Urinary bladder (tissue), 4 donors: ENCODE results near the gene LMX1B. TPM values are rescaled to one million over a fixed set of nuclear protein-coding genes. Genes with fewer than 3 reads are reported as not detected.

ENCODE experiments used
- DNase-seq: peaks from one replicate; pipeline ENCODE4 v3.0.0-alpha.2; 2015; ENCODE audit errors: extremely low spot score
- H3K27ac ChIP-seq: one replicate; pipeline ENCODE4 v1.5.1; 2013; ENCODE audit warnings: low read depth, mild to moderate bottlenecking, moderate library complexity
- H3K36me3 ChIP-seq: one replicate; pipeline ENCODE4 v1.6.1; 2013; ENCODE audit warnings: mild to moderate bottlenecking, moderate library complexity; ENCODE audit not compliant: insufficient read depth
- H3K4me1 ChIP-seq: one replicate; pipeline ENCODE4 v1.6.1; 2013; ENCODE audit warnings: mild to moderate bottlenecking, moderate library complexity; ENCODE audit not compliant: insufficient read depth
- H3K4me3 ChIP-seq: one replicate; pipeline ENCODE4 v1.5.1; 2013; ENCODE audit warnings: low read depth, low read length
- WGBS: extraction: QIAGEN DNeasy Blood & Tissue Kit; methylation state at CpG from one replicate; pipeline ENCODE4 v1.1.7; 2013; 5-methylcytosine and 5-hydroxymethylcytosine counted together
- polyA plus RNA-seq: library from polyadenylated mRNA; stranded (reverse); fragments of 200-250 nt; gene quantifications from one replicate; pipeline ENCODE4 v1.2.3, GENCODE V29; 2013
- total RNA-seq: library from RNA; depleted of rRNA; stranded (reverse); fragments of >200 nt; gene quantifications from one replicate; pipeline ENCODE4 v1.2.3, GENCODE V29; 2014
- donor health status: healthy with polysubstance abuse.
- donor health status: healthy.

LMX1B gene
- total and polyA plus RNA-seq, 2 donors: 0.04 TPM; not detected in 1

DNA sequence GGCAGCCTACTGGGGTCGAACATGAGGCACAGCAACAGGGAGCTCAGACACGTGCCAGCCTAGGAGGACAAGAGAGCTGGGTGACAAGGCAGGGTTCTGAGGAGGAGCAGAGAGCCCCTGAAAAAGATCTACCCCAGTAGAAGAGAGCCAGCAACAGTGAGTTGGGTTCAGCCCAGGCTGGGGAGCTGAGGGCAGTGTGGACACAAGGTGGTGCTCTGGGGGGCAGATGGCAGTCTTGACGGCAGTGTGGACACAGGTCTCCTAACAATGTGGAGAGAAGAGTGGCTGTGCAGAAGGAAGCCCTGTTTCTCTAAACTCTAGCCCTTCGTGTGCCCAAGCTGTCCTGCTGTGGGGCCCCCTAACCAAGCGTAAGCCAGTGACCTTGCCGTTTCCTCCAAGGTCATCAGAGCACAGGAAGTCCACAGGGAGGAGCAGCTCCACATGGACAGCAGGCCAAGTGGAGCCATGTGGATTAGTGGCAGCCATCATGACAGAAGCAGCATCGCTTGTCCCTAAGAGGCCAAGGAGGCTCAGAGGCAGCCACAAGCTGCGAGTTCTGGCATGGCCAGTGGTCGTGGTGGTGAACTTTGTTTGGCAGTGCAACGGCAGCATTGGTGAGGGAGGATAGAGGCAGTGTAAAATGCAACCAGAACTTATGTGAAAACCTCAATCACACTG is 25.1 kb upstream of the LMX1B start:
- Histone ChIP-seq H3K4me1 (no peaks in the 10 kb centered on the region), H3K27ac (no peak overlapping the region), H3K36me3 (no peaks in the 10 kb centered on the region), H3K4me3 (no peak overlapping the region)
- DNase-seq: no peak
- WGBS: 85% methylated on average over 10 of the region's 10 CpGs

DNA sequence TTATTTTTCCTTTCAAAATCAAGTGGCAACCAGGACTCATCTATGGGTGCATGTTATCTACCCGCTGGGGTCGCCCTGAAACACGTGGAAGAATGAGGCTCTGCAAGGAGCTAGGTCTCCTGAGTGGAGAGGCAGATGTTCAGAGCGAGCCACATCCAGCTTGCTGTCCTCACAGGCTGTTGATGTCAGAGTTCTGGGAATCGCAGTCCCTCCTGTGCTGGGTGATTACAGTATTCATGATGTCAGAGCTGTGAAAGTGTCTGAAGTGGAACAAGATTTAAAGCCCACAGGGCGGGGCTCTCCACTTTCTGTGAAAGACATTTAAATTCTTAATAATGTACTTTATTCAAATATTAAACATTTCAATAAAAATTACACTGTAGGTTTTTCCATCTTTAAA is 24.4 kb upstream of the LMX1B start:
- no peaks in the 10 kb centered on the region for H3K4me1 ChIP-seq
- no peaks in the 10 kb centered on the region for H3K36me3 ChIP-seq
- no peak overlapping the region for H3K4me3 ChIP-seq
- no peak overlapping the region for H3K27ac ChIP-seq
- 83% methylated on average over 6 of the region's 6 CpGs for WGBS
- no peak for DNase-seq

DNA sequence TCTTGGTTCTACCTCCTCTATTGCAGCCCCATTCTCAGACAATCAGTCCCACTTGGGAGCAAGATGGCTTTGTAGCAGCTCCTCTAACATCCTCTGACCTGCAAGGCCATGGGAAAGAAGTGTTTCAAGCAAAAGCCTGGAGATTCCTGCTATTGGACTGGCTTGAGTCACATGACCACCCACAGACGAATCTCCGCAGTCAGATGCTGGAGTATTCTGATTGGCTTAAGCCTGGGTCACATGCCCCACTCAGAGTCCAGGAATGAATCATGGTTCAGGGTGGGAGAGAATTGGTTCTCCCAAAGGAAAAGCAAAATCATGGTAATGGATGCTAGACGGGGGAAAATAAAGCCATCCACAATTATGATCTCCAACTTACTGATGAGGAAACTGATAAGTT is 22.6 kb upstream of the LMX1B start:
- no peaks in the 10 kb centered on the region for H3K4me1 ChIP-seq
- DNase-seq: no peak
- H3K4me3 ChIP-seq: no peak overlapping the region
- WGBS: 79% methylated on average over 3 of the region's 3 CpGs
- H3K27ac ChIP-seq: no peak overlapping the region
- no peaks in the 10 kb centered on the region for H3K36me3 ChIP-seq

DNA sequence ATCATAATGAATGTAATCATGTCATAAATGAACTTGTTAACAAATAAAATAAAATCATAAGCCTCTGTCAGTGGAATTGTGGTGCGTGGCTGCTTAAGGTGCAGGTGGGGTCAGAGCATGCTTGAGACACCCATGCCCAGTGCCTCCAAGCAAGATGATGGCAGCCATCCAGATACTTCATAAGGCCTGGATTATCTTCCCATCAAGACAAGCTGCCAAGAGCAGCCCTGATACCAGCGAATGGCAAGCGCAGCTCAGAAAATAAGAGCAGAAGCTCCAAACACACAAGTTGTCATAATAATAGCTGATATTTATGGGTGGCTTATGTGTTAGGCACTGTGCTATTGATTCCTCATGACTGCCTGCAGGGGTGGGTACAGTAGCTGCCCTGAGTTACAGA is 21.8 kb upstream of the LMX1B start:
- 37% methylated on average over 3 of the region's 3 CpGs for WGBS
- H3K4me3 ChIP-seq: no peak overlapping the region
- no peaks in the 10 kb centered on the region for H3K4me1 ChIP-seq
- no peak for DNase-seq
- H3K27ac ChIP-seq: no peak overlapping the region
- no peaks in the 10 kb centered on the region for H3K36me3 ChIP-seq

DNA sequence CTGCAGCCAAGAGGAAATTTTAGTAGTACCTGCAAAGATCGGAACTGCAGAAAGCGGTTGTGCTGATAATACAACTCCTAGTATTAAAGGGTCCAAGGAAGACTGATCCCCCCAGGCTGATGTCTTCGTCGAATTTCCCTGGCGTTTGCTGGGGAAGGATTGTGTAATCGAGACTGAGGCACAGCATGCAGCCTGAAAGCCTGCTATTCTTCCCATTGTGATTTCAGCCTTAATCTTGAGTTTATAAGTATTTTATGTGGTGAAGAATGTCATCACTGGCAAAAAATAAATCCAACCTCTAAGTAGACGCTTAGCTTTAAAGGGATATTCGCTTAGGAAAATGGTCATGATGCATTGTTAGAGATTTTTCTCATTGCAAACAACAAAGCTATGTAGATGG is 21.3 kb upstream of the LMX1B start:
- WGBS: 25% methylated on average over 8 of the region's 8 CpGs
- Histone ChIP-seq H3K36me3 (no peaks in the 10 kb centered on the region), H3K4me3 (no peak overlapping the region), H3K4me1 (no peaks in the 10 kb centered on the region), H3K27ac (no peak overlapping the region)
- no peak for DNase-seq

DNA sequence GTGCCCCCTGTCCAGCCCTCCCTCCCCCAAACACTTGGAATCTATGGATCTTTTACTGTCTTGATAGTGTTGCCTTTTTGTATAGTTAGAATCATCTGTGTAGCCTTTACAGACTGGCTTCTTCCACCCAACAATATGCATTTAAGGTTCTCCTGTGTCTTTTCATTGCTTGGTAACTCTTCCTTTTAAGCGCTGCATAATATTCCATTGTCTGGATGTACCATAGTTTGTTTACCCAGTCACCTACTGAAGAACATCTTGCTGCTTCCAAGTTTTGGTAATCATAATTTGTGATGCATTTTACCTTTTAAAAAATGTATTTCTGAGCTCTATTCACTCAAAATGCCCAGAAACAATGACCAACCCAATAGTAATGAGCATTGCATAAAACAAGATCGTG is 17.7 kb upstream of the LMX1B start:
- DNase-seq: no peak
- Histone ChIP-seq H3K36me3 (no peaks in the 10 kb centered on the region), H3K4me1 (no peaks in the 10 kb centered on the region), H3K27ac (no peak overlapping the region), H3K4me3 (no peak overlapping the region)
- WGBS: 96% methylated on average over 2 of the region's 2 CpGs

DNA sequence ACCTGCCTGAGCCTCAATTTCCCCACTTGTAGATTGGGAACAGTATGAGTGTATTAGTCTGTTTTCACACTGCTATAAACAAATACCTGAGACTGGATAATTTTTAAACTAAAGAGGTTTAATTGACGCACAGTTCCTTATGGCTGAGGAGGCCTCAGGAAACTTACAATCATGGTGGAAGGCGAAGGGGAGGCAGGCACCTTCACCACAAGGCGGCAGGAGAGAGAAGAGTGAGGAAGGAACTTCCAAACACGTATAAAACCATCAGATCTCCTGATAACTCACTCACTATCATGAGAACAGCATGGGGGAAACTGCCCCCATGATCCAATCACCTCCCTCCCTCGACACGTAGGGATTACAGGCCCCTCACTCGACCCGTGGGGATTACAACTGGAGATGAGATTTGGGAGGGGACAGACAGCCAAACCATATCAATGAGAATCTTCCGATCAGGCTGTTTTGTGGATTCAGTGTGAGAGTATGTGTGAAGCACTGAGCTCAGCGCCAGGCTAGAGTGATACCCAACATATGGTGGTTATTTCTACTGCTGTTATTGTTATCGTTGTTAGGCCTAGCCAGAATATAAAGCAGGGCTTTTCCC is 14.6 kb upstream of the LMX1B start:
- H3K4me3 ChIP-seq: no peak overlapping the region
- DNase-seq: no peak
- H3K27ac ChIP-seq: no peak overlapping the region
- 44% methylated on average over 11 of the region's 11 CpGs for WGBS
- no peaks in the 10 kb centered on the region for H3K4me1 ChIP-seq
- H3K36me3 ChIP-seq: no peaks in the 10 kb centered on the region

DNA sequence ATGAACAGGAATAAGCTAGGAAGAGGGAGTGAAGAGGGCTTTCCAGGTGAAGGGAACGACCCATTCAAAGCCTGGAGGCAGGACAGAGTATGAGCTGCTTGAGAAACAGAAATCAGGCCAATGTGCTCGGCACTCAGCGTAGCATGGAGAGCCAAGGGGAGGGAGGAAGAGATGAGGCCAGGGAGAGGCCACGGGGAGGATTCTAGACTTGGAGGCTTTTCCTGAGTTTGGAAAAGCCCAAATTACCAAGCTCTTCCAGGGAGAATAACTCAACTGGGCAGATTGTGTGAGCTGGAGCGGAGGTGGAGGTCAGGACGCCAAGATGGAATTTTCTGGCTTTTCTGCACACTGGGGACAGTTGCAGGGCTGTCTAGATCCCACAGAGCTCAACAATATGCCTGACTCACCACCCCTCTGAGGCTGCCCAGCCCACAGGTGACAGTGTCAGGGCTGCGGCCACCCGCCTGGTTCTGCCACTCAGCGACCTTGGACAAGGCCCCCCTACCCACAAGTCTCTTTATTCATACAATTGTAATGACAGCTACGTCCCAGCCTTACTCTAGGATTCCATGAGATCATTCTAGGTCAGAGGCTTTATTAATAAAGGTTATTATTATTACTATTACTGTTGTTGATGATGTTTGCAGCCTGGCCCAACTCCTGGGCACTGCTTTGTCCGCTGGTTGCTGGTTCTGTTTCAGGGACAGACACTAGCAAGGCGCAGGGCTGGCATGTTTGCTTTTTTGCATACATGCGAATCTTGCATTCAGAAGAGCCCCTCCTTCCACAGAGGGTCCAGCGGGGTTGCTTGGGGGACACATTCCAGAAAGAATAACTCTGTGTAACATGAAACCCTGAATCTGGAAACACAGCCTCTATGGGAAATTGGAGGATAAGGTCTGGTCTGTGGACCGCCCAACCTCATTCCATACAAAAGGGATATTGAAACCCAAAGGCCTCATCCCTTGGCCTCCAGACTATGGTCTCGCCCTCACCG is 9.4 kb upstream of the LMX1B start:
- no peak for DNase-seq
- Histone ChIP-seq H3K27ac (no peak overlapping the region), H3K4me3 (no peak overlapping the region), H3K36me3 (no peaks in the 10 kb centered on the region), H3K4me1 (no peaks in the 10 kb centered on the region)
- WGBS: 78% methylated on average over 17 of the region's 17 CpGs

DNA sequence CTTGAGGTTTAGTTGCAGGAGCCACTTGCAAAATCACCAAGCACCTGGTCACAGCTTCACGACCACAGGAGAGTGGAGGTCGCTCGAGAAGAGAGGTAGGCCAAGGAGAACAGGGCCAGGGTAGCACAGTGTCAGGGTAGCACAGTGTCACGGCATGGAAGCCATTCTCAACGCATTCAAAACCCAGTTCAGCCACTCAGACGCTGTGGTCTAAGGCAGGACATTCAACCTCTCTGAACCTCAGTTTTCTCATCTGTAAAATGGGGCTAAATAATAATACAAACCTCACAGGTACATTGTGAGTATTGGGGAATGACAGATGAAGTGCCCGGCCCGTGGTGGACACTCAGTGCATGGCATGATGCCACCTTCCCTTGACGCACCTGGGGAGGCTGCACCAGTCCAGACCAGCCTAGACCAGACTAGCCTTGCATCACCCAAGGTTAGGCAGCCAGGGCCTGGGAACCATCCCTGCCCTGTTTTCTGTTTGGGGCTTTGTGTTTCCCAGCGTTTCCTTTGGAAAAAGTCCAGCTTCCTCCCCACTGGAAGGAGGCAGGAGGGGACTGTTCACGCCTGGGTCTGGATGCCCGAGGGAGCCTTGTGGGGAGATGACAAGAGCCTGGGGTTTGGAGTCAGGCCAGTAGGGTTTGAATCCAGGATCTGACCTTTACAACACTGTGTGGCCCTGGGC is 7.8 kb upstream of the LMX1B start:
- H3K4me1 ChIP-seq: no peaks in the 10 kb centered on the region
- H3K27ac ChIP-seq: no peak overlapping the region
- no peak for DNase-seq
- WGBS: 79% methylated on average over 12 of the region's 12 CpGs
- no peaks in the 10 kb centered on the region for H3K36me3 ChIP-seq
- H3K4me3 ChIP-seq: no peak overlapping the region

DNA sequence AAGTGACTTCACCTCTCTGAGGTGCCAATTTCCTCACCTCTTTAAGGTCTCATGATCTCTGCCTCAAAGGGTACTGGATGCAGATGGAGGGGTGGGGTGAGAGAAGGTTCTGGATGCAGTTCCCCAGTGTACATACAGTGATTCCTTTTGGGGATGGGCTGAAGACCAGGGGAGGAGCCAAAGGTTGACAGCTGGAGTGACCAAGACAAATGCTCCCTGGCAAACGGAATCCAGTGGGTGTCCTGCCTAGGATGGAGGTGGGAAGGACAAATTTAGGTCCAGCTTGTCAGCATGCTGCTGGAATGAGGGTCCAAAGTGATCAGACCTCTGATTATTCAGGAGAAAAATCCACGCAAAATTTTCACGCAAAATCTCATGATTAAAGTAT is 7.3 kb upstream of the LMX1B start:
- no peak overlapping the region for H3K27ac ChIP-seq

DNA sequence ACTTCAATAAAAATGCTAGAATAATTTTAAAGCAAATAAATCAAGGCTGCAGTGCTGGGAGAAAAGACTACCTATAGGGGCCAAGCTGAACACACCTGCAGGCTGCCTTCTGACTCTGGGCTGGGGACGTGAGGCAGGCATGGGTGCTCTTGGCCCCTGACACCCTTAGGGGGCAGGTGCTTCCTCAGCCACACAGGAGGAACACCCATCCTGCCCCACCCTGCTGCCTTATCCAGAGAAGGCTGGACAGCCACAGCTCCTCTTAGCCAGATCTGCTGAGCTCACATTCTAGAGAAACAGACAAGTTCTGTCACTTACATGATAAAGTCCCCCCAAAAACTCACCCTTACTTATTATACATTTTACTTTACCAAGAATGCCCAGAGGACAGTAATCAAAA is 6.6 kb upstream of the LMX1B start:
- H3K4me3 ChIP-seq: no peak overlapping the region
- WGBS: 58% methylated on average over 1 of the region's 1 CpG
- no peak overlapping the region for H3K27ac ChIP-seq
- no peak for DNase-seq
- no peaks in the 10 kb centered on the region for H3K4me1 ChIP-seq
- no peaks in the 10 kb centered on the region for H3K36me3 ChIP-seq

More for the DNA sequence above, 7.3 kb upstream of the LMX1B start:
- Histone ChIP-seq H3K4me1 (no peaks in the 10 kb centered on the region), H3K36me3 (no peaks in the 10 kb centered on the region), H3K4me3 (no peak overlapping the region)
- WGBS: 56% methylated on average over 3 of the region's 3 CpGs
- no peak for DNase-seq

DNA sequence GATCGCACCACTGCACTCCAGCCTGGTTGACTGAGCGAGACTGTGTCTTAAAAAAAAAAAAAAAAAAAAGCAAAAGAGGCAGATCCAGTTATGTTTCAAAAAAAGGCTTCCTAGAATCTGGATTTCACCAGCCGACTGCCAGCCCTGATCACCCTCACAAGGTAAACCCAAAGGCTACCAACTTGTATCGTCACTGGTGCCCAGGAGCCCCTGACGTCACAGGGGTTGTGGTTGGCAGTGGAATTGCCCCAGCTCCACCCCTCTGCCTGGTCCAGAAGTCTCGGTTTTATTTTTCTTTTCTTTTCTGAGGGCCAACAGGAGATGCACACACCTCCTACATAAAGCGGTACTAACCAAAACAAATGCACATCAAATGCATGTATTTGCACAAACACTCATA is 6.0 kb upstream of the LMX1B start:
- H3K4me3 ChIP-seq: no peak overlapping the region
- no peaks in the 10 kb centered on the region for H3K4me1 ChIP-seq
- no peaks in the 10 kb centered on the region for H3K36me3 ChIP-seq
- WGBS: 75% methylated on average over 7 of the region's 7 CpGs
- DNase-seq: no peak
- H3K27ac ChIP-seq: no peak overlapping the region

DNA sequence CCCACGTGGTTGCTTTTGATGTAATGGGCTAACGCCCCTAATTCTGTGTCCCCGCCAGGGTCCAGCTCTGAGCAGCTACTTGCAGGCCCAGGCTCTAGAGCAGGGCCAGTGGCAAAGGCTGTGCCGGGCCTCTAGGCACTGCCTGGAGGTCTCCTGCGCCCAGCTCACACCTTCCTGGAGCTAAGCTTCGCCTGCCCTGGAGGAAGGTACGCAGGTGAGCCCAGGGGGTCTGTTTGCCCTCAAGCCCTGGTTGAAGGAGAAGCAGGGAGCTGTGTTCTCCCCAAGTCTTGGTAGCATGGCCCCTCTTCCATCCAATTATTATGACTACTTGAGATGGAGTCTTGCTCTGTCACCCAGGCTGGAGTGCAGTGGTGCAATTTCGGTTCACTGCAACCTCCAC is 5.2 kb upstream of the LMX1B start:
- no peaks in the 10 kb centered on the region for H3K36me3 ChIP-seq
- H3K4me3 ChIP-seq: no peak overlapping the region
- peaks cover 3% of the 10 kb centered on the region for H3K4me1 ChIP-seq
- no peak overlapping the region for H3K27ac ChIP-seq
- 85% methylated on average over 8 of the region's 8 CpGs for WGBS
- DNase-seq: no peak
